LNCaP clone FGC (cell line): ENCODE results near the gene LORICRIN.

Experiments used
- DNase-seq: peaks from one replicate; pipeline ENCODE4 v3.0.0-alpha.2; 2011; ENCODE audit warnings: low read depth
- H3K4me3 ChIP-seq: 2 replicates; pipeline ENCODE4 v1.5.1; 2011; ENCODE audit warnings: mild to moderate bottlenecking, low read depth, low read length, control low read depth
- TF ChIP-seq, protein P1 (sequence below): IDR thresholded peaks from 2 replicates; pipeline ENCODE4 v1.5.1; 2012; ENCODE audit warnings: mild to moderate bottlenecking; ENCODE audit not compliant: control insufficient read depth, insufficient read depth; ENCODE audit errors: extremely low read depth

Gene LORICRIN

DNA sequence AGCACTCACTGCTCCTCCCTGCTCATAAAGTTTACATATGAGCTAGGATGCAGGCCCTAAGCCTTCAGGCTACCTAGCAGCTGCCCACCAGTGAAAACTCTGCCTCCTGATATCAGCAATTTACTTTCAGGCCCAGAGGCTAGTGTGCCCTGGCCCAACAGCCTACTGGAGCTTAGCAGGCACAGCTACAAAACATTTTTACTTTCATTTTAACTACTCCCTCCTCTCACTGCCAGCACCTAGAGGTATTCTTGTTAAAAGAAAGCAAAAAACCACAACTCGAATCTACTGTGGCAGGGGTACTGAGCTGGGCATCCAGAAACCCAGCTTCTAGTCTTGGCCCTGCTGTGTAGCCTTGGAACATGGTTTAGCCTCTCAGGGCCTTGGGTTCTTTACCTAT, 5.8 kb upstream of the LORICRIN start:
- no peak for DNase-seq
- TF ChIP-seq, protein P1, sequence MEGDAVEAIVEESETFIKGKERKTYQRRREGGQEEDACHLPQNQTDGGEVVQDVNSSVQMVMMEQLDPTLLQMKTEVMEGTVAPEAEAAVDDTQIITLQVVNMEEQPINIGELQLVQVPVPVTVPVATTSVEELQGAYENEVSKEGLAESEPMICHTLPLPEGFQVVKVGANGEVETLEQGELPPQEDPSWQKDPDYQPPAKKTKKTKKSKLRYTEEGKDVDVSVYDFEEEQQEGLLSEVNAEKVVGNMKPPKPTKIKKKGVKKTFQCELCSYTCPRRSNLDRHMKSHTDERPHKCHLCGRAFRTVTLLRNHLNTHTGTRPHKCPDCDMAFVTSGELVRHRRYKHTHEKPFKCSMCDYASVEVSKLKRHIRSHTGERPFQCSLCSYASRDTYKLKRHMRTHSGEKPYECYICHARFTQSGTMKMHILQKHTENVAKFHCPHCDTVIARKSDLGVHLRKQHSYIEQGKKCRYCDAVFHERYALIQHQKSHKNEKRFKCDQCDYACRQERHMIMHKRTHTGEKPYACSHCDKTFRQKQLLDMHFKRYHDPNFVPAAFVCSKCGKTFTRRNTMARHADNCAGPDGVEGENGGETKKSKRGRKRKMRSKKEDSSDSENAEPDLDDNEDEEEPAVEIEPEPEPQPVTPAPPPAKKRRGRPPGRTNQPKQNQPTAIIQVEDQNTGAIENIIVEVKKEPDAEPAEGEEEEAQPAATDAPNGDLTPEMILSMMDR, result no peak
- no peak overlapping the region for H3K4me3 ChIP-seq

GRCh38 chr1:153260585-153261280, 1.2 kb downstream of the LORICRIN start:
- no peak for DNase-seq
- no peak overlapping the region for H3K4me3 ChIP-seq
- TF ChIP-seq, protein P1, result no peak

DNA sequence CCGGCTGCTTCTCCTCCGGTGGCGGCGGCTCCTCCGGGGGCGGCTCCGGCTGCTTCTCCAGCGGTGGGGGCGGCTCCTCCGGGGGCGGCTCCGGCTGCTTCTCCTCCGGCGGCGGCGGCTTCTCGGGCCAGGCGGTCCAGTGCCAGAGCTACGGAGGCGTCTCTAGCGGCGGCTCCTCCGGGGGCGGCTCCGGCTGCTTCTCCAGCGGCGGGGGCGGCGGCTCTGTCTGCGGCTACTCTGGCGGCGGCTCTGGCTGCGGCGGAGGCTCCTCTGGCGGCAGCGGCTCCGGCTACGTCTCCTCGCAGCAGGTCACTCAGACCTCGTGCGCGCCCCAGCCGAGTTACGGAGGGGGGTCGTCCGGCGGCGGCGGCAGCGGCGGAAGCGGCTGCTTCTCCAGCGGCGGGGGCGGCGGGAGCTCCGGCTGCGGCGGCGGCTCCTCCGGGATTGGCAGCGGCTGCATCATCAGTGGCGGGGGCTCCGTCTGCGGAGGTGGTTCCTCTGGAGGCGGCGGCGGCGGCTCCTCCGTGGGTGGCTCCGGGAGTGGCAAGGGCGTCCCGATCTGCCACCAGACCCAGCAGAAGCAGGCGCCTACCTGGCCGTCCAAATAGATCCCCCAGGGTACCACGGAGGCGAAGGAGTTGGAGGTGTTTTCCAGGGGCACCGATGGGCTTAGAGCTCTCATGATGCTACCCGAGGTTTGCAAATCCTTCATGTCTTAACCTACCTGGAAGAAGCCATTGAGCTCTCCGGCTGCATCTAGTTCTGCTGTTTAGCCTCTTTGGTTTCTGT, 2.0 kb downstream of the LORICRIN start:
- H3K4me3 ChIP-seq, result no peak overlapping the region
- TF ChIP-seq, protein P1, result no peak
- no peak for DNase-seq

GRCh38 chr1:153262070-153262366, 2.5 kb downstream of the LORICRIN start:
- no peak overlapping the region for H3K4me3 ChIP-seq
- TF ChIP-seq, protein P1, result no peak
- no peak for DNase-seq

DNA sequence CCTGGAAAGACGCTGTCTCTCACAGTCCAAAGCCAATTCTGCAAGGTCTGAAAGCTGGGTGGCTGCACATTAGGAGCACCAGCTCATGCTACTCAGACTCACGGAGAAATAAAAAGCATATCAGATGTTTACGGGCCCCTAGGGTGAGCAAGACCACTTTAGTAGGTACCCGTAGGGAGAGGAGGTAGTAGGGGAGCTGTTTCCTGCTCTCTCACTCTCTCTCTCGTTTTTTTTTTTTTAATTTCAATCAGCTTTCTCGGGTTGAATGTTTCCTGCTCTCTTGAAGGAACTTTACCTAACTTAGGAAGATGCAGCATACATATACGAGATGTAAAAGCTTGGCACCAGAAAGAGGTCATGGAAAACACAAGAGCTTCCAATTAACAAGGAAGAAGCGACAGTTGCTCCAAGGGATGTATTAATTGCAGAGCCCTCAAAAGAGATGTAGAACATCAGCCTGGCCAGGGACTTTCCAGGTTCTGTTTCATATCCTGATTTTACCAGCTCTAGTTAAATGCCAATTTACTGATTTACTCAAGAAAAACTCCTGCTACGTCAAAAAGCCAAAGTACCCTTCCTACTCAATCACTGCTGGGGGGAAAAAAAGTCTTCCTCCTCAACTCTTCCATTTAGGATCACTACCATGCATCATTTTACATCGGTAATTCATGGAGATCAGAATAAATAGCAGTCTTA, 3.1 kb downstream of the LORICRIN start:
- TF ChIP-seq, protein P1, result no peak
- no peak for DNase-seq
- no peak overlapping the region for H3K4me3 ChIP-seq

DNA sequence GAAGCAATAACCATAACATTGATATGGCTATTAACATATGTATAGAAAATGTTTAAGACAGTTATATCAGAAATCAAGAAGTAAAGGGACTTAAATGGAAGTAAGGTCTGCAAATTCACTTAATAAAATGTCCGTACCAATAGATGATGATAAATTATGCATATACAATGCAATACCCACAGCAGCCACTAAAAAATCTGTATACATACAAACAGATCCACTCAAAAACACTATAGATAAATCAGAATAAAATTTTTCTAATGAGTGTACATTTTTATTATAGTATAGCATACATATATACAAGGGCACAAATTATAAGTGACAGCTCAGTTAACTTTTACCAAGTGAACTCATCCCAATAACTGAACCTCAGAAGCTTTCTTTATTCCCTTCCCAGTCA, 6.0 kb downstream of the LORICRIN start:
- TF ChIP-seq, protein P1, result no peak
- no peak overlapping the region for H3K4me3 ChIP-seq

More for the DNA sequence above, 6.0 kb downstream of the LORICRIN start:
- DNase-seq, result no peak
